ENCODE results near the gene TAMALIN.
"Not testable (repeated sequence)": the region's sequence is repeated elsewhere in the genome, so short reads cannot be mapped to it uniquely, and the experiment has no call there.

TAMALIN gene

GRCh38 chr12:51977320-51977753, 29.4 kb upstream of the TAMALIN start:
- H3K4me2 ChIP-seq (ENCODE audit: low read depth, low read length) = no peak overlapping the region
- no peaks in the 10 kb centered on the region for H3K36me3 ChIP-seq (replicated peaks; ENCODE audit: insufficient read depth, low read length)
- no peak overlapping the region for H3K9ac ChIP-seq (ENCODE audit: low read length)
- no peak overlapping the region for H3K4me3 ChIP-seq (ENCODE audit: low read length)
- peaks cover 2% of the 10 kb centered on the region; the same call in 1 of the 2 replicates for H3K4me1 ChIP-seq (ENCODE audit: low read length)
- peaks cover 13% of the 10 kb centered on the region; the same call in 1 of the 2 replicates for H3K27me3 ChIP-seq (replicated peaks; ENCODE audit: insufficient read depth, low read length)
- H3K79me2 ChIP-seq (ENCODE audit: low read length) = no peaks in the 10 kb centered on the region
- no peak for DNase-seq
- no peaks in the 10 kb centered on the region for H3F3A ChIP-seq (ENCODE audit: insufficient read depth, low read length)
- no peak overlapping the region for H2AFZ ChIP-seq (ENCODE audit: low read length)
- H3K9me3 ChIP-seq (replicated peaks; ENCODE audit: insufficient read depth, low read length) = no peaks in the 10 kb centered on the region
- no peaks in the 10 kb centered on the region for H3K9me2 ChIP-seq (replicated peaks; ENCODE audit: insufficient read depth, low read length)
- no peak overlapping the region for H3K27ac ChIP-seq (ENCODE audit: low read length)
- H4K20me1 ChIP-seq (ENCODE audit: insufficient read depth, low read length) = no peaks in the 10 kb centered on the region
- TF ChIP-seq EZH2phosphoT487 (IDR thresholded peaks at IDR 0.05; ENCODE audit: low read length) (no peak), EZH2 (optimal IDR thresholded peaks at IDR 0.05; ENCODE audit: low read depth, low read length) (no peak)
- TF ChIP-seq, protein P1, sequence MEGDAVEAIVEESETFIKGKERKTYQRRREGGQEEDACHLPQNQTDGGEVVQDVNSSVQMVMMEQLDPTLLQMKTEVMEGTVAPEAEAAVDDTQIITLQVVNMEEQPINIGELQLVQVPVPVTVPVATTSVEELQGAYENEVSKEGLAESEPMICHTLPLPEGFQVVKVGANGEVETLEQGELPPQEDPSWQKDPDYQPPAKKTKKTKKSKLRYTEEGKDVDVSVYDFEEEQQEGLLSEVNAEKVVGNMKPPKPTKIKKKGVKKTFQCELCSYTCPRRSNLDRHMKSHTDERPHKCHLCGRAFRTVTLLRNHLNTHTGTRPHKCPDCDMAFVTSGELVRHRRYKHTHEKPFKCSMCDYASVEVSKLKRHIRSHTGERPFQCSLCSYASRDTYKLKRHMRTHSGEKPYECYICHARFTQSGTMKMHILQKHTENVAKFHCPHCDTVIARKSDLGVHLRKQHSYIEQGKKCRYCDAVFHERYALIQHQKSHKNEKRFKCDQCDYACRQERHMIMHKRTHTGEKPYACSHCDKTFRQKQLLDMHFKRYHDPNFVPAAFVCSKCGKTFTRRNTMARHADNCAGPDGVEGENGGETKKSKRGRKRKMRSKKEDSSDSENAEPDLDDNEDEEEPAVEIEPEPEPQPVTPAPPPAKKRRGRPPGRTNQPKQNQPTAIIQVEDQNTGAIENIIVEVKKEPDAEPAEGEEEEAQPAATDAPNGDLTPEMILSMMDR (IDR thresholded peaks at IDR 0.05; ENCODE audit: low read length) = no peak

- H3K27me3 ChIP-seq (replicated peaks; ENCODE audit: insufficient read depth, low read length); H3K79me2 ChIP-seq (ENCODE audit: low read length); H3K4me3 ChIP-seq (ENCODE audit: low read length); H4K20me1 ChIP-seq (ENCODE audit: insufficient read depth, low read length); H3K4me1 ChIP-seq (ENCODE audit: low read length); H3F3A ChIP-seq (ENCODE audit: insufficient read depth, low read length); H2AFZ ChIP-seq (ENCODE audit: low read length); H3K36me3 ChIP-seq (replicated peaks; ENCODE audit: insufficient read depth, low read length); H3K27ac ChIP-seq (ENCODE audit: low read length); H3K9me2 ChIP-seq (replicated peaks; ENCODE audit: insufficient read depth, low read length); DNase-seq; H3K9ac ChIP-seq (ENCODE audit: low read length); H3K4me2 ChIP-seq (ENCODE audit: low read depth, low read length); H3K9me3 ChIP-seq (replicated peaks; ENCODE audit: insufficient read depth, low read length): not testable (repeated sequence)
Observed at GRCh38 chr12:51979306-51979705, 27.4 kb upstream of the TAMALIN start.

DNA sequence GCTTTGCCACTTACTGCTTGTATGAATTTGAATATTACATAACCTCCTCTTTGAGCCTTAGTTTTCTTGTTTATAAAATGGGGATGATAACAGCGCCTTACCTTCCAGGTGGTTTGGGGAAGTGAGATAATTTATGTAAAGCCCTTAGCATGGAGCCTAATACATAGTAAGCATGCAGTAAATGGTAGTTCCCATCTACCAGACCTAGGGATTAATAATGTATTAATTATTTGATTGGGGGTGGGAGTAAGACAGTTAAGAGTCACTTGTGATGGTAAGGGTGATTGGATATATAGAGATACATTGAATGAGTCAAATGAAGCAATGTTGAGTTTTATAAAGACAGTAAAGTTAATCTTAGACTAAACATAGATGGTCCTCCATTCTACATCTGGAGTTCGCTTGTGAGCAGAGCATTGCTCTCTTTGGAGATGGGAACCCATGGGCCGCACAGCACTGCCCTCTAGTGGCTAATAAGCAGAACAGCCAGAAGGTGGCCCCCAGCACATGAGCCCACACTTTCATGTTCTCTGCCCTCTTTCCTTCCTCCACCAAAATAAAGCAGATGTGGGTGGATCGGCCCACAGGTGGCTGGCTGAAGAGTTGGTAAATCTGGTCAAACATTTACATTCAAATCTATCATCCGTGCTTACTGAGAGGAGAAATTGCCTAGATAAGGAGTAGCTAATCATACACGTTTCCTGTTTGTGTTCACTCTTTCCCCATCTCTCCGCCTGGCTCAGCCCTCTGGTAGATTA, 26.5 kb upstream of the TAMALIN start:
- H3F3A ChIP-seq (ENCODE audit: insufficient read depth, low read length) = no peaks in the 10 kb centered on the region
- no peak overlapping the region for H3K4me3 ChIP-seq (ENCODE audit: low read length)
- no peaks in the 10 kb centered on the region for H3K9me2 ChIP-seq (replicated peaks; ENCODE audit: insufficient read depth, low read length)
- no peak overlapping the region for H3K4me2 ChIP-seq (ENCODE audit: low read depth, low read length)
- H3K36me3 ChIP-seq (replicated peaks; ENCODE audit: insufficient read depth, low read length) = no peaks in the 10 kb centered on the region
- no peaks in the 10 kb centered on the region for H3K27me3 ChIP-seq (replicated peaks; ENCODE audit: insufficient read depth, low read length)
- no peak overlapping the region for H3K27ac ChIP-seq (ENCODE audit: low read length)
- H3K9ac ChIP-seq (ENCODE audit: low read length) = no peak overlapping the region
- H3K9me3 ChIP-seq (replicated peaks; ENCODE audit: insufficient read depth, low read length) = no peaks in the 10 kb centered on the region
- TF ChIP-seq EZH2phosphoT487 (IDR thresholded peaks at IDR 0.05; ENCODE audit: low read length) = no peak
- TF ChIP-seq, protein P1 (IDR thresholded peaks at IDR 0.05; ENCODE audit: low read length) = peak; percentile 95
- H2AFZ ChIP-seq (ENCODE audit: low read length) = no peak overlapping the region
- DNase-seq = peak; percentile 61
- no peaks in the 10 kb centered on the region for H4K20me1 ChIP-seq (ENCODE audit: insufficient read depth, low read length)
- no peaks in the 10 kb centered on the region for H3K4me1 ChIP-seq (ENCODE audit: low read length)
- no peaks in the 10 kb centered on the region for H3K79me2 ChIP-seq (ENCODE audit: low read length)

- no peak overlapping the region for H3K4me2 ChIP-seq (ENCODE audit: low read depth, low read length)
- H3F3A ChIP-seq (ENCODE audit: insufficient read depth, low read length) = no peaks in the 10 kb centered on the region
- no peak overlapping the region for H3K4me3 ChIP-seq (ENCODE audit: low read length)
- H3K27ac ChIP-seq (ENCODE audit: low read length) = no peak overlapping the region
- no peaks in the 10 kb centered on the region for H3K9me3 ChIP-seq (replicated peaks; ENCODE audit: insufficient read depth, low read length)
- no peaks in the 10 kb centered on the region for H3K4me1 ChIP-seq (ENCODE audit: low read length)
- H3K79me2 ChIP-seq (ENCODE audit: low read length) = no peaks in the 10 kb centered on the region
- no peak overlapping the region for H3K9ac ChIP-seq (ENCODE audit: low read length)
- no peaks in the 10 kb centered on the region for H3K27me3 ChIP-seq (replicated peaks; ENCODE audit: insufficient read depth, low read length)
- TF ChIP-seq EZH2 (optimal IDR thresholded peaks at IDR 0.05; ENCODE audit: low read depth, low read length) (no peak), EZH2phosphoT487 (IDR thresholded peaks at IDR 0.05; ENCODE audit: low read length) (no peak)
- TF ChIP-seq, protein P1 (IDR thresholded peaks at IDR 0.05; ENCODE audit: low read length) = no peak
- DNase-seq = no peak
- no peaks in the 10 kb centered on the region for H4K20me1 ChIP-seq (ENCODE audit: insufficient read depth, low read length)
- no peak overlapping the region for H2AFZ ChIP-seq (ENCODE audit: low read length)
- H3K9me2 ChIP-seq (replicated peaks; ENCODE audit: insufficient read depth, low read length) = no peaks in the 10 kb centered on the region
- no peaks in the 10 kb centered on the region for H3K36me3 ChIP-seq (replicated peaks; ENCODE audit: insufficient read depth, low read length)
Observed at GRCh38 chr12:51980809-51981127, 26.0 kb upstream of the TAMALIN start.

All from MM.1S (cell line).